Activated T-cell treated with anti-CD3 and anti-CD28 coated beads, Interleukin-2, amount 50 U/mL, for 48 hours (primary cell): Measurements from ENCODE around the gene ATP5PB.

ENCODE experiments used
- DNase-seq, 2 experiments: peaks; one replicate each; pipeline ENCODE4 v3.0.0-alpha.2; 2020

ATP5PB gene

GRCh38 chr1:111448918-111449702 lies at the start of gene ATP5PB, which contains the start of gene WDR77:
Gene ATP5PB, plus strand, starts transcription at chr1:111449464. Its CDS starts 78 bp downstream, at chr1:111449542.
Gene WDR77, minus strand, starts transcription at chr1:111449256. Its CDS starts 87 bp downstream, at chr1:111449169.
- DNase-seq = peak; percentile 87 to 91

- peak; percentile 44 to 52 for DNase-seq
Measured at GRCh38 chr1:111399792-111400610, 49.3 kb upstream of the ATP5PB start.

- DNase-seq = peak in 1 of 2 experiments; percentile 32
Measured at GRCh38 chr1:111402083-111402482, 47.2 kb upstream of the ATP5PB start.

GRCh38 chr1:111404588-111404987 lies 44.7 kb upstream of the ATP5PB start:
- no peak for DNase-seq

GRCh38 chr1:111406321-111406768 lies 42.9 kb upstream of the ATP5PB start:
- DNase-seq = peak; percentile 38 to 43

- no peak for DNase-seq
Measured at GRCh38 chr1:111407301-111407700, 42.0 kb upstream of the ATP5PB start.

GRCh38 chr1:111412839-111413238 lies 36.4 kb upstream of the ATP5PB start:
- no peak for DNase-seq

GRCh38 chr1:111414756-111415155 lies 34.5 kb upstream of the ATP5PB start:
- DNase-seq = no peak

- no peak for DNase-seq
Measured at GRCh38 chr1:111415461-111415860, 33.8 kb upstream of the ATP5PB start.

- no peak for DNase-seq
Measured at GRCh38 chr1:111417755-111418154, 31.5 kb upstream of the ATP5PB start.

- DNase-seq = no peak
Measured at GRCh38 chr1:111419037-111419436, 30.2 kb upstream of the ATP5PB start.

GRCh38 chr1:111420377-111420776 lies 28.9 kb upstream of the ATP5PB start:
- no peak for DNase-seq

GRCh38 chr1:111422546-111423391 lies 26.5 kb upstream of the ATP5PB start:
- no peak for DNase-seq

GRCh38 chr1:111424281-111424680 lies 25.0 kb upstream of the ATP5PB start:
- DNase-seq = no peak

- DNase-seq = no peak
Measured at GRCh38 chr1:111436726-111437125, 12.5 kb upstream of the ATP5PB start.

GRCh38 chr1:111439461-111440351 lies 9.6 kb upstream of the ATP5PB start:
- DNase-seq = no peak

GRCh38 chr1:111441573-111442192 lies 7.6 kb upstream of the ATP5PB start:
- DNase-seq = peak; percentile 67 to 76

- DNase-seq = peak in 1 of 2 experiments; percentile 32
Measured at GRCh38 chr1:111442457-111442856, 6.8 kb upstream of the ATP5PB start.

GRCh38 chr1:111444031-111444430 lies 5.2 kb upstream of the ATP5PB start:
- no peak for DNase-seq

GRCh38 chr1:111446546-111446945 lies 2.7 kb upstream of the ATP5PB start:
- no peak for DNase-seq
